Testis (tissue), 2 donors: Measurements from ENCODE around the gene FRZB.

Experiments used
- POLR2A ChIP-seq: fragments of 450-650 bp; IDR thresholded peaks from one replicate; pipeline ENCODE4 v1.6.1; 2017; ENCODE audit warnings: antibody characterized with exemption, mild to moderate bottlenecking, moderate library complexity
- TF ChIP-seq, protein P1 (sequence below), 3 experiments: fragments of 450-650 bp in 2 of 3; fragments of 200-600 bp in 1 of 3; sonication (generic) in 1 of 3; IDR thresholded peaks; one replicate each; pipeline ENCODE4 v1.5.1; 2016 to 2019; ENCODE audit warnings: antibody characterized with exemption in 3 of 3, mild to moderate bottlenecking in 2 of 3, moderate library complexity in 1 of 3

DNA sequence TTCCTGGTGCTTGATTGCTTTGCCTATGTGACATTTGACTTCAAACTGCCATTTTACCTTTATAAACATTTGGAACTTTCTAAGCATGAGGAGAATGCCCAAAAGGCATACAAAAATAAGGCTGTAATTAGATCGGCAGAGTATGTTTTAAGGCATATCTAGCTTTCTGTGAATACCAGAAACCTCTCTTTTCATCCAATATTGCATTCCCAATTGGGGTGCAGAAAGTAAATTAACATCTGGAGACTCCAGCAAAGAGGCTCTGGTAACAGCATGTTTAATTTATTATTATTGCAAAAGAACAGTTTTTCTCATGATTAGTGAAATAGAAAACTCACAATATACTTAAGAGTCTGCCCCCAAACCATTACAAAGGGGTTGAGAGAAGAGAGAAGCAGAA is 32.1 kb downstream of the FRZB start:
- TF ChIP-seq, protein P1, sequence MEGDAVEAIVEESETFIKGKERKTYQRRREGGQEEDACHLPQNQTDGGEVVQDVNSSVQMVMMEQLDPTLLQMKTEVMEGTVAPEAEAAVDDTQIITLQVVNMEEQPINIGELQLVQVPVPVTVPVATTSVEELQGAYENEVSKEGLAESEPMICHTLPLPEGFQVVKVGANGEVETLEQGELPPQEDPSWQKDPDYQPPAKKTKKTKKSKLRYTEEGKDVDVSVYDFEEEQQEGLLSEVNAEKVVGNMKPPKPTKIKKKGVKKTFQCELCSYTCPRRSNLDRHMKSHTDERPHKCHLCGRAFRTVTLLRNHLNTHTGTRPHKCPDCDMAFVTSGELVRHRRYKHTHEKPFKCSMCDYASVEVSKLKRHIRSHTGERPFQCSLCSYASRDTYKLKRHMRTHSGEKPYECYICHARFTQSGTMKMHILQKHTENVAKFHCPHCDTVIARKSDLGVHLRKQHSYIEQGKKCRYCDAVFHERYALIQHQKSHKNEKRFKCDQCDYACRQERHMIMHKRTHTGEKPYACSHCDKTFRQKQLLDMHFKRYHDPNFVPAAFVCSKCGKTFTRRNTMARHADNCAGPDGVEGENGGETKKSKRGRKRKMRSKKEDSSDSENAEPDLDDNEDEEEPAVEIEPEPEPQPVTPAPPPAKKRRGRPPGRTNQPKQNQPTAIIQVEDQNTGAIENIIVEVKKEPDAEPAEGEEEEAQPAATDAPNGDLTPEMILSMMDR (IDR thresholded peaks at IDR 0.05) = no peak
- TF ChIP-seq POLR2A = no peak
